GM19035 (cell line): ENCODE data around the gene ADARB2.

Source experiments
- ATAC-seq: cut with Tn5 transposase; IDR thresholded peaks from one replicate; pipeline ENCODE4 v1.9.1; 2021; ENCODE audit not compliant: unreplicated experiment

Gene ADARB2

DNA sequence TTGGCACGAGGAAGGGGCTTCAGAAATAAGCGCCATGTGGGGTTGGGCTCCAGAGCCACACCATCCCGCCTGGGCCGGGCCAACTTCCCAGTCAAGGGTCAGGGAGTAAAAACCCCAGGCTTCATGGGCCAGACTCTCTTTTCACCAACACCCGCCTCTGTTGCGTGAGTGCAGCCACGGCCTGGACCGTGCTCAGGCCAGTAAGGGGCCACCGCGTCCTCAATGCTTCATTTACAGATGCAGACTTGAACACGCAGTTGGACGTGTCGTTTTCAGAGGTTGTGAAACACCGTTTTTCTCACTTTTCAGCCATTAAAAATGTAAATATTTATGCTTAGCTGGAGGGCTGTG, 520.1 kb downstream of the ADARB2 start:
- ATAC-seq: no peak

DNA sequence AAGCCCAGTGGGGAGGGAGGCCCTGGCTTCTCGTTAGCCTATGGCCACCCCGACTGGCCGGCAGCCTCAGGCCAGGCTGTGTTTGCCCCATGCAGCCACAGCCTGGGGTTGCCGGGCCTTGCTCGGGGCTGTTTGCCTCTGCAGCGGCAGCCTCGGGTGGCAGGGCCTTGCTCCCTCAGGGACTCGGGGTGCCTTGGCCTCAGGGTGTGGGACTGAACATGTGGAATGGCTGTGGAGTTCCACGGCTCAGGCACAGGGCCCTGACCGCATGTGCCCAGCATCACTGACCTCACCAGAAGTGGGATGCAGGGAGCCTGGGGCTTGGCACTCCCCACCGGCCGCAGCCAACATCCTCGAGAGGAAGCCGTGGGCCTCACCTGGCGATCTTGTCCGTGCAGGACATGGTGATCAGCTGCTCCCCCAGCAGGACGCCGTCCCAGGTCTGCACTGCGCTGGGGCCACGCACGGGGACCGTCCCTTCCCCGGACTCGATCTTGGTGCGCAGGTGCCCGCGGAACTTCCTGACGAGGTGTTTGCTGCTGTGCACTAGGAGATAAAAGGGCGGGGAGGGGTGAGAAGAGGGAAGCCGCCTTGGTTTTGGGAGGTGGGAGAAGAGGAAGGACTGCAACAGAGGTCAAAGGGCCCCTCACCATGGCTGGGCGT, 520.6 kb downstream of the ADARB2 start:
- ATAC-seq: no peak

DNA sequence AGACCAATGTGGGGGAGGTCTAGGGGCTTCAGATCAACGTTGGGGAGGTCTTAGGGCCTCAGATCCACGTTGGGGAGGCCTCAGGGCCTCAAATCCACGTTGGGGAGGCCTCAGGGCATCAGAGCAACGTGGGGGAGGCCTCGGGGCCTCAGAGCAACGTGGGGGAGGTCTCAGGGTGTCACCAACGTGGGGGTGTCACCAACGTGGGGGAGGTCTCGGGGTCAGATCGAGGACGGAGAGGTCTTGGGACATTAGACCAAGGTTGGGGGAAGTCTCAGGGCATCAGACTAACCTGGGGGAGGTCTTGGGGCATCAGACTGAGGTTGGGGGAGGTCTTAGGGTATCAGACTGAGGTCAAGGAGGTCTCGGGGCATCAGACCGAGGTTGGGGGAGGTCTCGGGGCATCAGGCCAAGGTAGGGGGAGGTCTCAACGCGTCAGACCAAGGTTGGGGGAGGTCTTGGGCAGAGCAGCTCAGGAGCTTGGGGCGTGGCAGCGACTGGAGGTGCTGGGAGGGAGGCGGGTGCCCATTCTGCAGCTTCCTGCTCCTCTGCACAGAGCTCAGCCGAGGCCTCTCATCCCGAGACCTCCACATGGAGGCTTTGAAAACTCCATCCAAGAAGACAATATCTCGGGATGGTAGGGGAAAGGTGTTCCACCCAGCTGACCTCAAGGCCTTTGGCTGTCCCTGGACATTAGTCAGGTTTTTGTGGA, 521.3 kb downstream of the ADARB2 start:
- ATAC-seq: no peak

DNA sequence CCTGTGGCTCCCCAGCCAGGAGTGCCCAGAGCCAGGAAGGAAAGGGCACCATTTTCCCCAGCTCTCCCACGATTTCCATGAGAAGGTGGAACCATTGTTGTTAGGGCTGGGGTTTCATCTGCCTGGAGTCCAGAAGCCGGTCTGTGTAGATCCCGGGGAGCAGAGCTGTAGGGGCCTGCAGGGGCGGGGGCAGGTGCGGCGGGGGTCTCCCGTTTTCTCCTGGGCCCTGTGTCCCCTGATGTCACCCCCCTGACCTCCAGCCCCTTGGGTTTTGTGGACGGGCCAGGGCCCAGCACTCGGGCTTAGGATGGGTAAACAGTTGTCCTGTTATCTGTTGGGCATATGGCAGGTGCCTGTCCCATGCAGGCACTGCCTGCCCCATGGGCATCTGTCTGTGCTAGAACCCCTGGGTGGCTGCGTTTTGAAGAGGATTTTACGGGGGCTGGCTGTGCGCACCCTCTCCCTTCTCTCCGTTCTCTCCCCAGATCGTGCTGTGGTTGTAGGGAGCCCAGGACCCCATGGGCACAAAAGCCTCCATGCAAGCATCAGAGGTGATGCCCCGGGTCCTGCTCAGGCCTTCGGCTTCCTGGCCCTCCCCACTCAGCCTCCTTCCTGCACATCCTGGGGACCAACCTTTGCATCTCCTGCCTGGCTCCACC, 522.3 kb downstream of the ADARB2 start:
- ATAC-seq: no peak

DNA sequence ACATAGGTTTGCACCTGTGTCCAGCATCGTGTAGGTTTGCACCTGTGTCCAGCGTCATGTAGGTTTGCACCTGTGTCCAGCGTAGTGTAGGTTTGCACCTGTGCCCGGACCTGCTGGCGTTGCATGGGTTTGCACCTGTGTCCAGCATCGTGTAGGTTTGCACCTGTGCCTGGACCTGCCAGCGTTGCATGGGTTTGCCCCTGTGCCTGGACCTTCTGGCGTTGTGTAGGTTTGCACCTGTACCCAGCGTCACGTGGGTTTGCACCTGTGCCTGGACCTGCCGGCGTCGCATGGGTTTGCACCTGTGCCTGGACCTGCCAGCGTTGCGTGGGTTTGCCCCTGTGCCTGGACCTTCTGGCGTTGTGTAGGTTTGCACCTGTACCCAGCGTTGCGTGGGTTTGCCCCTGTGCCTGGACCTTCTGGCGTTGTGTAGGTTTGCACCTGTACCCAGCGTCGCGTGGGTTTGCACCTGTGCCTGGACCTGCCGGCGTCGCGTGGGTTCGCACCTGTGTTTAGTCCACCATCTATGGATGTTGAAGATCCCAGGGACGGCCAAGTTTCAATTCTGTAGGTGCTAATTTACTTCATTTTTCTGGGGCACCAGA, 523.2 kb downstream of the ADARB2 start:
- no peak for ATAC-seq

DNA sequence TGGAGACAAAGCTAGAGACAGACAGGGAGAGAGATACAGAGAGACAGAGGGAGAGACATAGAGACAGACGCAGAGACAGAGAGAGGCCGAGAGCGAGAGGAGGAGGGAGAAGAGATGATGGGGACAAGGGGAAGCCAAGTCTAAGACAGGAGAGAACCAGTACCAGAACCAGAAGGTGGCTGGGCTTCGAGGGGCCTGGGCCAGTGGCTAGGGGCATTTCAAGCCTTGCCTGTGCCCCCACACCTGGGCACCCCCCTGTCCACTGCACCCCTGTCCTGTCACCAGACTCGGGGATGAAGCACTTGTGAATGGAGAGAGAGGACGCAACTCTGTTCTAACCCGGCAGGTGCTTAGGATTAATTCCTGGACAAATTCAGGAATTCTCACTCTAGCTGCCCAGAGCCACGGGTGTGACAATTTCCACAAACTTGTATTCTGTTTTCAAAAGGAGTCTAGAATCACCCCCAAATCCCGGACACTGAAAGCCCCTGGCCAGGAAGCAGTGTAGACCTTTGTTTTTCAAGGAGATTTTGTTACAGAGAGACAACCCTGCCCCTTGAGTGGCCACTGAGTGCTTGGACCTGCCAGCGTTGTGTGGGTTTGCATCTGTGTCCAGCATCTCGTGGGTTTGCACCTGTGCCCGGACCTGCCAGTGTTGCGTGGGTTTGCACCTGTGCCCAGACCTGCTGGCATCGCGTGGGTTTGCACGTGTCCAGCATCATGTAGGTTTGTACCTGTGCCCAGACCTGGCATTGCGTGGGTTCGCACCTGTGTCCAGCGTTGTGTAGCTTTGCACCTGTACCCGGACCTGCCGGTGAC, 523.9 kb downstream of the ADARB2 start:
- no peak for ATAC-seq

DNA sequence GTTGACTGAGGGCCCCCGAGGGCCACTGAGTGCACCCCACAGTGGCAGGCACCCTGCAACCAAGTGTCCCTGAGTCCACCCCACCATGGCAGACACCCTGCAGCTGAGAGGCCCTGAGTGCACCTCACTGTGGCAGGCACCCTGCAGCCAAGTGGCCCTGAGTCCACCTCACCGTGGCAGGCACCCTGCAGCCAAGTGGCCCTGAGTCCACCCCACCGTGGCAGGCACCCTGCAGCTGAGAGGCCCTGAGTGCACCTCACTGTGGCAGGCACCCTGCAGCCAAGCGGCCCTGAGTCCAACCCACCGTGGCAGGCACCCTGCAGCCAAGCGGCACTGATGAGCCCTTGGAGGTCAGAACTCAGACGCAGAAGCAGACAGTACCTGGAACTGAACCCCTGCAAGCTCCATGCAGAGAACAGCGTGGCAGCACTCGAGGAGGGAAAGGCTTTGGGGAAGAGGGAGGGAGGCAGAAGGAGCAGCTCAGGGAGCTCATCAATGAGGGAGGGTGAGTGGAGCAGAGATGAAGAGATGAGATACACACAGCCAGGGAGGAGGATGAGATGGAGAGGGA, 524.7 kb downstream of the ADARB2 start:
- ATAC-seq: no peak

DNA sequence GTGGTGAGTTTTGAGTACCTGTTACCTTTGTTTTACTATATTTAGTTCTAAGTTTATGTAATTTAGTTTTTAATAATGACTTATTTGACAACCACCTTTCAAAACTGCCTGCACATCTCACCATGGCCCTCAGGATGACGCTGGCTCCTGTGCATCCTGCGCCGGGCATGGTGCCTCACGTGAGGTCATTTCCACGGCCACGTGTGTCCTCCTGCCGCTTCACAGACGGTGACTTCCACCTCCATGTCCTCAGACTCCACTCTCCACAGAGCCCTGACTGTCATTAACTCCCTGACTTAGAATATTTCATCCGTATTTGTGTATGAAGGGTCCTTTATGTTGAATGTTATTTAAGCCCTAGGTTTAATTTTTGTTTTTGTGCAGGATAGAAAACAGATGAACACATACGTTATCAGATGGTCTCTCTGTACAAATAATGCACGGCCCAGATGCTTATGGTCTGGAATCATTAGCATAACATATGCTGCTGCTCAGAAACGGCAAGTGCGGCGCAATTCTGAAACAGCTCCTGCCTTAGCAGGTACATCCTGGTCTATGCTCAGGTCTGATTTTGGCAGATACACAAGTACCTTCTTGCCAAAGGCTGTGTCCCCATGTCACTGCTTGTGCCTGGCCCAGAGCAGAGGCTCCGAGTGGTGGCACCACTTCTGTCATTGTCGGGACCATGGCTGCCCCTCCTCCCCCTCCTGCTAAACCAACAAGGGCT, 525.3 kb downstream of the ADARB2 start:
- ATAC-seq: no peak

DNA sequence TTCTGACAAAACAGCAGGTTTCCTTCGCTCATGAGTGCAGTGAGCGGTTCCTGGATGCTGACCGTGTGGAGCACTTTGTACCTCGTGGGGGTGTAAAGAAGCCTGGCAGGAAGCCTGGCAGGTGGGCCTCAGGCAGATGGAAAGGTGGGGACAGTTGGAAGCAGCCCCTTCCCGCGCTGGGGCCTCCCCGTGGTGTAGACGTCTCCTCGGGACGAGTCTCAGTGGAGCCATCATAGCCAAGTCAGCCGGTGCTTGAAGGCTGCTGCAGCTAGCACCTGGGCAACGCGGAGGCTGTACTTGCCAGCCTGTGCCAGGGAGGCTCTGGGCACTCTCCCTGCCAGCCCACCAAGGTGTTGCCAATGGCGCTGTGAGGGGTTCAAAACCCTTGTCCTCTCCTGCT, 526.7 kb downstream of the ADARB2 start:
- no peak for ATAC-seq

DNA sequence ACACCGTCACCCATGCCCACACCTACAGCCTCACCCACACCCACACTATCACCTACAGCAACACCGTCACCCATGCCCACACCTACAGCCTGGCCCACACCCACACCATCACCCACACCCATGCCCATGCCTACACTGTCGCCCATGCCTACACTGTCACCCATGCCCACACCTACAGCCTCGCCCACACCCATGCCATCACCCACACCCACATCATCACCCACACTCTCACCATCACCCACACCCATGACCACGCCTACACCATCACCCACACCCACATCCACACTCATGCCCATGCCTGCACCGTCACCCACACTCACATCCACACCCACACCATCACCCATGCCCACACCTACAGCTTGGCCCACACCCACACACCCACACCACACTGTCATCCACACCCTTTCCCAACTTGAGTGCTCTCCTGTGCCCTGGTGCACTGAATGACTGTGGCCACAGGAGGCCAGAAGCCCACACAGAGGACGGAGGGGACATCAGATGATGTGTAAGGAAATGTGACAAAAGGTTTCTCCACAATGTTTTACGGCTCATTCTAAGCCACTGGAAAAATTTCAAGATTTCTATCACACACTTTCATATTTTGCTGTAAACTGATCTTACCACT, 527.9 kb downstream of the ADARB2 start:
- ATAC-seq: no peak

DNA sequence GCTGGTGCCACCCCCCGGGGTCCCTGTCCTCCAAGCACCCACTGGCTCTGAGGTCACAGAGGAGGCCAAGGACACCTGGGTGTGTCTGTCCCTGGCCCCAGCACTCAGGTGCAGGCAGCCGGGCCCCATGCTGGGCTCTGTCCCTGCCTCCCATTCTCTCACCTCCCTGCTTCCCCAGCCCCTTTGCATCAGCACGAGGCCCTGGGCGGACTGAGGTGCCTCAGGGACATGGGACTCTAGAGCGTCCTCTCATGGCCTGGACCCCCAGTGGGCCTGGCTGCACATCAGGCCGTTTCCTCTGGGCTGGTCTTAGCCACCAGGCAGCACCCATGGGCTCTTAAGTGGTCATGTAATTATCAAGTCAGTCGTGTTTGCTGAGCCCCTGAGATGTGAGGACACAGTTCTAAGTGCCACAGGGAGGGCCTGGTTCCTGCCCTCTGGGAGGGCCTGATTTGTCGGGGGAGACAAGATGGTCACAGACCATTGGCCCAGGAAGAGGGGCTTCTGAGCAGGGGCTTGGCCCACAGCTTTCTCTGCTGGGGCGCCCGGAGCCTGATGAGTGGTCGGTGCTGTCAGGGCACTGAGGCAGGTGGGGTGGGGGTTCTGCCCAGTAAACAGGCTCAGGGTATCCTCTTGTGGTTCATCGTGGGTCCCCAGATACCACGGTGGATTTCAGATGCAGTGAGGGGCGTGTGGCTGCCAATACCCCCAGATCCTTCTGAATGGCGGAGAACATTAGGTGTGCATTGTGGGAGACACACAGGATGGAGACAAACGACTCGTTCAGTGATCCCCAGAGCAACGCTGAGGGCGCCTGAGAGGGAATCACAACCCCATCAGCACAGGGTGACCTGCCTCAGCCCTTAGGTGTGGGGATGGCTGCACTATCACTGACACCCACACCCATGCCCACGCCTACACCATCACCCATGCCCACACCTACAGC, 528.7 kb downstream of the ADARB2 start:
- ATAC-seq: no peak

DNA sequence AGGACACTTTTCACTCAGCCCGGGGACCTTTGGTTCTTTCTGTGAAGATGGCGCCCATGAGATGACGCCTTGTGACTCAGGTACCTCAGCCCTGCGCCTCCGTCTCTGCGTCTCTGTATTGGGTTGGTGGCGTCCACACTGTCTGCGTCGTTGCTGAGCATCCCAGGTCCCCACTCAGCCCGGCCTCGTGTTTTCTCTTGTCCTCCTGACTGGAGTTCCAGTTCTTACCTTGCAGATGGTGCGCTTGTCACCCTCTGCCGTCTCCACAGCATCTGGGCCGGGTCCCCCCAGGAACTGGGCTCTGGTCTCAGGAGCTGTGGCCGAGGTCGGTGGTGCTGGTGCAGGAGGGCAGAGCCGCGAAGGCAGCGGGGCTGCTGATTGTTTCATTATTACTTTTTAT, 530.7 kb downstream of the ADARB2 start:
- ATAC-seq: no peak

DNA sequence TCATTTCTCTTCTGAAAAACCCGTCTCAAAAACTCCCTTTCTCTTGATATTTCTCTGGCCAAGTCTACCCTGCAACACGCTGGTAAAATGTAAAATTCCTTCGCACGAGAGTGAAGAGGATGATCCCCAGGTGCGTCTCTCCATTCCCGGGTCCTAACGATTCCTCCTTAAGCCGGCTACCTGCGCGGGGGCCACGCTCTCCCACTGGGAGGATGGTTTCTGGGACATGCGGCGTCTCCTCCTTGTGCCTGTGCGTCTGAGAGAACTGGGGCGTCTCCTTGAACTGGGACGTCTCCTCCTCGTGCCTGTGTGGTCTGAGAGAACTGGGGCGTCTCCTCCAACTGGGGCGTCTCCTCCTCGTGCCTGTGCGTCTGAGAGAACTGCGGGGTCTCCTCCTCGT, 531.2 kb downstream of the ADARB2 start:
- ATAC-seq: no peak

DNA sequence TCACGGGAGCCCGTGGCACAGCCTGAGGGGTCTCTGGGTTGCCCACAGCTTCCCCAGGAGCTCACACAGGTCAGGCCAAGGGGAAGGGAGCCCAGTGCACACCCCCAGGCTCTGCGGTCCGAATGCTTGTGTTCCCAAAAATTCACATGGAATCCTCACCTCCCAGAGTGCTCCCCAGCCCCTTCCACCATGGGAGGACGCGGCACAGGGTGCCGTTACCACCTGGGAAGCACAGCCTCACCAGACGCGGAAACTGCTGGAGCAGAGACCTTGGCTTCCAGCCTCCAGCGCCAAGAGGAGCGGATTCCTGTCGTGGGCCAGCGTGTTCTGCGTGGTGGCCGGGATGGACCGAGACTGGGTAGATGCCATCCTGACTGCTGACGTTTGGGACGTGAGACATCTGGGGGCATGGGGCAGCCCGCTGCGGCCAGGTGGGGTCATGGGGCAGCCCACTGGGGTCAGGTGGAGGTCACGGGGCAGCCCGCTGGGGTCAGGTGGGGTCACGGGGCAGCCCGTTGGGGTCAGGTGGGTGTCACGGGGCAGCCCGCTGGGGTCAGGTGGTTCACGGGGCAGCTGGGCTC, 531.8 kb downstream of the ADARB2 start:
- ATAC-seq: no peak

DNA sequence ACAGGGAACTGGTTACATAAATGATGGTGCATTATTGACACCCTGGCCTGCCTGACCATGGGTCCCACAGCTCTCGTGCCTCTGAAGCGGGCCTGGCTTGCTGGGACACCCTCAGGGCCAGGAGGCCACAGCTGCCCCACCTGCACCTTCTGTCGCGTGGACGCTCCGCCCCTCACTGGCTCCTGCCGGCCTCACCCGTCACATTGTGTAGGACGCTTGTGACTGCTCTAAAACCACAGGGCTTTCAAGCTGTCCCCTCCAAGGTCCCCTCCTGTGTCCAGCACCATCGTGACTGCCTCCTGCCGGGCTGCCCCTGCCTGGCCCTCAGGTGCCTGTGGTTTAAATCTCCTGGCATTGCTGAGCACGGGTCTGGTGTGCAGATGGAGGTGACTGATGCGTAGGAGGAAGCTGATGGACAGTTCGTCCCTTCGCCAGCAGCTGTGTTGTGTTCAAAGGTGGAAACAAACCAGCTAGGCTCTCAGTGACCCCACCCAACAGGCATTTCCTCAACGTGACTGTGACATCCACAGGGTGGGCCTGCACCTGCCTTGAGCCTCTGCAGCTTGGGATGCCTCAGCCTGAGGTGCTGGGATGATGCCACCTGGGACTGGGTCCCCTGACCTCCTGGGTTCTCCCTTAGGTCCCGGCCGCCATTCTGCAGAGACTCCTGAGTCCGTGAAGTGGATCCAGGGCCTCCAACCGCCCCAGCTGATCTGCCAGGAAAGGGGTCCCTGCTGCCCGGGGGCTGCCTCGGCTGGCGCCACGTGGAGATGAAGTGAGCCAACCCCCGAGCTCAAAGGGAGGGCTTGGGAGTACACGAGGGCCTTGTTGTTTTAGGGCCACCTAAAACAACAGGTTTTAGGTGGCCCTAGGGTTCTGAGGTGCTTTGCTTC, 532.6 kb downstream of the ADARB2 start:
- ATAC-seq: no peak

DNA sequence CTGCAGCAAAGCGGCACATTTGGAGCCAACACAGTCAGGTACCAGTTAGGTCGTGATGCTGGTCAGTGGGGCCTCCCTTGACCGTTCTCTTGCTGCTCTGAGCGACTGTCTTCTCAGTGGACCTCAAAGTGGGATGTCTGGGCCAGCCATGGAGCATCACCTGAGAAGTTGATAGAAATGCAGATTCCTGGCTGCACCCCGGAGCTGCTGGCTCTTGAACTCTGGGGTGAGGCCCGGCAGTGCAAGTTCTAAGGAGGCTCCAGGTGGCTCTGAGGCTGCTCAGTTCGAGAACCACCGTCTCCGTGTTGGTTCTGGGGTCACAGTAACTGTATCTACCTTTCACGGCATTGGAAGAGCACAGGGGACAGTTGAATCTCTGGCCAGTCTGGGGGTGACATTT, 533.6 kb downstream of the ADARB2 start:
- no peak for ATAC-seq

DNA sequence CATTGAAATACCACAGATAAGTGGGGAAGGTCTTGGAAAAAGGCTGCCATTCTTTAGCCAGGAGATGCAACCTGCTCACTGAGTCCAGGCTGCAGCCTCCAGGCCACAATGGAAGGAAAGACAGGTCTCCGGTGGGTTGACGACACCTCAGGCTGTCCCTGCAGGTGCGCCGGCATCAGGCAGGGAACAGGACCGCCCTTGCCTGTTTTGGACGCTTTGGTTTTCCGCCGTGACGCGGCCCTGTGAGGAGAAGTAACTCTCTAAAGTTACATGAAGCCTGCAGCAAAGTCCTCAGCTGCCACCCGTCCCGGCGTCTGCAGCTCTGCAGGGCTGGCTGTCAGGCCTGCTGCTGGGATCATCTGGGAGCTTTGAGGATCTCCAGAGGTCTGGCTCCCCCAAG, 534.1 kb downstream of the ADARB2 start:
- no peak for ATAC-seq
